Fibroblast of lung (primary cell): ENCODE results near the gene CSAD. TPM values are rescaled to one million over a fixed set of nuclear protein-coding genes. Genes with fewer than 3 reads are reported as not detected.
A peak's percentile ranks its signal among the peaks of the same experiment; 100 is the strongest.

Experiments
- DNase-seq, 2 donors: peaks; one replicate each; pipeline versions ENCODE4 v3.0.0 to v3.0.0-alpha.2; 2010; ENCODE audit warnings: low read depth in 2 of 2
- H2AFZ ChIP-seq: 2 replicates; pipeline ENCODE4 v1.5.1; 2012; ENCODE audit warnings: low read length, control low read depth, inconsistent platforms
- H3K27ac ChIP-seq: 2 replicates; pipeline ENCODE4 v1.5.1; 2011; ENCODE audit warnings: low read length, control low read depth; ENCODE audit not compliant: insufficient read depth
- H3K27me3 ChIP-seq: 2 replicates; pipeline ENCODE4 v1.5.1; 2011; ENCODE audit warnings: mild to moderate bottlenecking, low read length; ENCODE audit not compliant: control insufficient read depth, insufficient read depth
- H3K36me3 ChIP-seq: 2 replicates; pipeline ENCODE4 v1.5.1; 2011; ENCODE audit warnings: low read length; ENCODE audit not compliant: control insufficient read depth, insufficient read depth
- H3K4me1 ChIP-seq: 2 replicates; pipeline ENCODE4 v1.5.1; 2011; ENCODE audit warnings: low read length; ENCODE audit not compliant: control insufficient read depth, insufficient read depth; ENCODE audit errors: extremely low read depth
- H3K4me2 ChIP-seq: 2 replicates; pipeline ENCODE4 v1.5.1; 2011; ENCODE audit warnings: low read length, control low read depth; ENCODE audit not compliant: insufficient read depth; ENCODE audit errors: extremely low read depth
- H3K4me3 ChIP-seq, 4 experiments: fragments of 200-600 bp in 1 of 4; sonication (generic) in 1 of 4; replicated peaks in 1 of 4; 2 replicates each; pipeline ENCODE4 v1.5.1; 2011 to 2016; ENCODE audit warnings: low read length in 4 of 4, low read depth in 3 of 4, mild to moderate bottlenecking in 3 of 4, control low read depth in 2 of 4, inconsistent platforms in 1 of 4, mixed read lengths in 1 of 4; ENCODE audit not compliant: insufficient read depth in 1 of 4; ENCODE audit errors: control extremely low read depth in 1 of 4
- H3K79me2 ChIP-seq: 2 replicates; pipeline ENCODE4 v1.5.1; 2012; ENCODE audit warnings: mild to moderate bottlenecking, low read length, inconsistent platforms; ENCODE audit not compliant: control insufficient read depth, insufficient read depth
- H3K9ac ChIP-seq: 2 replicates; pipeline ENCODE4 v1.5.1; 2011; ENCODE audit warnings: mild to moderate bottlenecking, low read length, control low read depth; ENCODE audit not compliant: insufficient read depth
- H3K9me3 ChIP-seq: 2 replicates; pipeline ENCODE4 v1.5.1; 2012; ENCODE audit warnings: low read depth, low read length; ENCODE audit not compliant: control insufficient read depth, insufficient read depth
- H4K20me1 ChIP-seq: 2 replicates; pipeline ENCODE4 v1.5.1; 2011; ENCODE audit warnings: low read length; ENCODE audit not compliant: control insufficient read depth, insufficient read depth; ENCODE audit errors: extremely low read depth
- CTCF ChIP-seq, 2 donors: IDR thresholded peaks in 1 of 2; conservative IDR thresholded peaks in 1 of 2; 1 replicate in 1 of 2; 2 replicates in 1 of 2; pipeline ENCODE4 v1.5.1; 2011 to 2012; ENCODE audit warnings: low read length in 2 of 2, control low read depth in 1 of 2, inconsistent platforms in 1 of 2, low read depth in 1 of 2, mild to moderate bottlenecking in 1 of 2
- EZH2 ChIP-seq: IDR thresholded peaks from 2 replicates; pipeline ENCODE4 v1.5.1; 2012; ENCODE audit warnings: low read length, control low read depth, mild to moderate bottlenecking; ENCODE audit errors: missing control alignments
- polyA plus RNA-seq, 2 donors: library from polyadenylated mRNA; depleted of rRNA in 1 of 2; stranded (reverse) in 1 of 2; unstranded in 1 of 2; fragments of >200 nt; gene quantifications; 2 replicates each; pipeline ENCODE4 v1.2.1, GENCODE V29; 2011 to 2012; ENCODE audit warnings: missing spikeins in 1 of 2
- total RNA-seq: library from RNA; depleted of rRNA; stranded (reverse); fragments of >200 nt; gene quantifications from 2 replicates; pipeline ENCODE4 v1.2.1, GENCODE V29; 2014

The CSAD gene
- total and polyA plus RNA-seq, 2 donors (not counting 1 experiment from before 2014, with no cell fraction given) = 7.8 to 10.1 TPM

- Histone ChIP-seq H3K36me3 (no peaks in the 10 kb centered on the region), H4K20me1 (no peaks in the 10 kb centered on the region), H3K27ac (no peak overlapping the region), H3K9me3 (no peaks in the 10 kb centered on the region), H3K4me2 (no peak overlapping the region), H2AFZ (no peak overlapping the region), H3K4me1 (peaks cover 5% of the 10 kb centered on the region), H3K9ac (no peak overlapping the region), H3K27me3 (no peaks in the 10 kb centered on the region), H3K79me2 (no peaks in the 10 kb centered on the region), H3K4me3 (no peak overlapping the region)
- TF ChIP-seq EZH2 (no peak), CTCF (conservative IDR thresholded peaks at IDR 0.05 in 1 of 2, IDR thresholded peaks at IDR 0.05 in 1 of 2; ENCODE audit: low read depth in 1 of 2, low read length in 2 of 2) (no peak)
- peak in 1 of 2 donors; percentile 48 for DNase-seq
Measured at GRCh38 chr12:53122961-53123468, 57.7 kb downstream of the CSAD start.

DNA sequence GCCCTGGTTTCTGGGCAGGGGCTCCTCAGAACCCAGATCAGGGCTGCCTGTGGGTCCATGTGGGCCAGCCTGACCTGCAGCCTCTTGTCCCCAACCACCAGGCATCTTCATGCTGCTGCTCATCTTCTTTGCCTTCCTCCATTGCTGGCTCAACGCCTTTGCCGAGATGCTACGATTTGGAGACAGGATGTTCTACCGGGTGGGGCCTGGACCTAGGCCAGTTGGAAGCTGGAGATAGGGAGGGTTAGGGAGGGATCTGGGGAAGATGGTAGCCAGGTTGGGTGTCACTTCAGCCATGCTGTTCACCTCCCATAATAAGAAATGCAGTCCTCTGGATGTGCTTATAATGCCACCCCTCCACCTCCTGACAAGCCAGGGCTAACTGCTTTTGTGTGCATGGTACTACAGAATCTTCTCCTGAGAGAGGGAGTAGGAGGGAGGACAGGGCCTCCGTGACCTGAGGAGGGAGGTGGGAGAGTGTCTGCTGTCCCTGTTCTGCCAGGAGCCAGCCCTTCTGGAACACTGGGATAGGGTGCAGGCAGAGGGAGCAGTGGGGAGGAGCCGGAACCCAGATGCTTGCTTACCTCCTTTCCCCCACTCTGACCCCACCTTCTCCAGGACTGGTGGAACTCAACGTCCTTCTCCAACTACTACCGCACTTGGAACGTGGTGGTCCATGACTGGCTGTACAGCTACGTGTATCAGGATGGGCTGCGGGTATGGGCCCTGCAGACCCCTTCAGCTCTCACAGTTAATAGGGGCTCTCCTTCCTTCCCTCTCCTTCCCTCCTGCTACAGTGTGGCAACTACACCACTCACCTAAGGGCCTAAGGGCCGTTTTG is 59.8 kb downstream of the CSAD start:
- no peak overlapping the region for H2AFZ ChIP-seq
- no peak overlapping the region for H3K4me3 ChIP-seq
- H3K9ac ChIP-seq = no peak overlapping the region
- no peaks in the 10 kb centered on the region for H3K9me3 ChIP-seq
- DNase-seq = no peak
- peaks cover 5% of the 10 kb centered on the region for H3K4me1 ChIP-seq
- TF ChIP-seq CTCF (conservative IDR thresholded peaks at IDR 0.05 in 1 of 2, IDR thresholded peaks at IDR 0.05 in 1 of 2; ENCODE audit: low read depth in 1 of 2, low read length in 2 of 2) (no peak), EZH2 (no peak)
- no peak overlapping the region for H3K27ac ChIP-seq
- no peaks in the 10 kb centered on the region for H3K79me2 ChIP-seq
- H3K36me3 ChIP-seq = no peaks in the 10 kb centered on the region
- no peaks in the 10 kb centered on the region for H3K27me3 ChIP-seq
- H4K20me1 ChIP-seq = no peaks in the 10 kb centered on the region
- H3K4me2 ChIP-seq = no peak overlapping the region

DNA sequence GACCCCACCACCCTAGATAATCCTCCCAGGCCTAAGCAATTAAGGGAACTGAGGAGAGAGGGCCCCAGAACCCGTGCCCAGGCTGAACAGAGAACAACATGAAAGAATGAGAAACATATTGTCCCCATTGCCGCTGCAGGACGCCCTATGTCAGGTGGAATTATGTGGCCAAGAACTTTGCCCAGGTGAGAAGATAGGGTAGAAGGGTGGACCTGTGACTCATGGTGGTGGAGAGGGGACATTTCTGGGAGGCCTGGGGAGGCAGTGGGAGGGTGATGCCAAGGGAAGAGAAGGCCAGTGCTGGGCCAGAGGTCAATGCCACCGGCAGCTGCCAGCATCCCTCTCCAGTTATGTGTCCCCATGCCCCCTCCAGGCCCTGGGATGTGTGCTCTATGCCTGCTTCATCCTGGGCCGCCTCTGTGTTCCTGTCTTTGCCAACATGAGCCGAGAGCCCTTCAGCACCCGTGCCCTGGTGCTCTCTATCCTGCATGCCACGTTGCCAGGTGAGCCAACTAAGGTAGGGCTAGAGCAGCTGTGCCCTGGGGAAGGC is 61.9 kb downstream of the CSAD start:
- no peak for DNase-seq
- Histone ChIP-seq H3K79me2 (no peaks in the 10 kb centered on the region), H3K4me1 (peaks cover 4% of the 10 kb centered on the region), H3K27ac (no peak overlapping the region), H2AFZ (no peak overlapping the region), H3K36me3 (no peaks in the 10 kb centered on the region), H3K9me3 (no peaks in the 10 kb centered on the region), H3K4me3 (no peak overlapping the region), H3K4me2 (no peak overlapping the region), H3K27me3 (no peaks in the 10 kb centered on the region), H3K9ac (no peak overlapping the region), H4K20me1 (no peaks in the 10 kb centered on the region)
- TF ChIP-seq CTCF (conservative IDR thresholded peaks at IDR 0.05 in 1 of 2, IDR thresholded peaks at IDR 0.05 in 1 of 2; ENCODE audit: low read depth in 1 of 2, low read length in 2 of 2) = no peak
